ENCODE results near the gene CELSR1.

The CELSR1 gene

DNA sequence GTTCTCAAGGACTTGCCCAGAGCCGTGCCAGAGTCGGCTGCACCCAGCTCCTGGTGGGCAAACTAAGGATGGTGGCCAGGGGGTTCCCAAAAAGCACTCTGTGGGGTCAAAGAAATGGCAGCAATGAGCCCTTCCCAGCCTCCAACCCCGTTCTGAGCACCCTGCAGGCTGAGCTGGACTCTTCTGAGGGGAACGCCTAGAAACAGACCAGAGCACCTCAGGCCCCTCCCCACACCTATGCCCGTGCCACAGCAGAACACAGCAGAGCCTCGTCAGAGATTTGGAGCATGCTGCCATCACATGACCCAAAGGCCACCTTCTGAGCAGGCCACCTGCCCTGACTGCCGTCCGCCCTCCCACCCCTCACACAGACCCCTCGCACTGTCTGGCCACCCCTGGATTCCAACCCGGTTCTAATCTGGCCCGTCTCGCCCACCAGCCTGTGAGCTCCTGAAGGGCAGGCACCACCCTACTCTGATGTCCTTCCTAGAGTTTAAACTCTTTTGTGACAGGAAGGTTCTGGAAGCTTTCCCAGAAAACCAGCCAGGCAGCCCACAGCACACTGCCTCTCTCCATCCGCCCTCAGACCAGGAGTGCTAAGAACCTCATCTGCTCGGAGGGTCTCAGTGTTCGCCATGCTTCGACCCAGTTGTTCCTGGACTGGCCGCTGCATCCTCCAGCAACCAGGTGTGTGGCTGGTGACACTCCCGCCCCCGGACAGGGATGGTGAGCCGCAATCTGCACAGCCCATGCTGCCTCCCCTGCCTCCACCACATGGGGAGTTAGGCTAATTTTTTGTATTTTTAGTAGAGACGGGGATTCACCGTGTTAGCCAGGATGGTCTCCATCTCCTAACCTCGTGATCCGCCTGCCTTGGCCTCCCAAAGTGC is 97.6 kb downstream of the CELSR1 start:
- DNase-seq: no peak

DNA sequence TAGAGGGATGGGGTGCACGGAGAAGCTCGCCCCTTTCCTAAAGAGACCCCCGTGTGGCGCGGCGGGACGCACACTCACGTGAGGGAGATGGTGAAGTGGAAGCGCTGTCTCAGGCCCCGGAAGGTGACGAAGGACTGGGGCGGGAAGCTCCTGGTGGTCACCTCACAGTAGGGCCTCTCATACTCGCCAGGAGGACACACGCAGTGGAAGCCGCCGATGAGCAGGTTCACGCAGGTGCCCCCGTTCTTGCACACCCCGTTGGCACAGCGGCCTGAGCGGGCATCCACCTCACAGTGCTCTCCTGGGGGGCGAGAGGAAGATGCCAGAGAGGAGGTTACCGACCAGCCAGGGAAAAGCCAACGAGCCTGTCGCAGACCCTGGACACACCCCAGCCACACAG is 98.3 kb downstream of the CELSR1 start:
- DNase-seq: no peak

GRCh38 chr22:46437671-46438440 is 99.6 kb downstream of the CELSR1 start:
- DNase-seq: no peak

- DNase-seq: no peak
These were observed 100.7 kb downstream of the CELSR1 start for GRCh38 chr22:46436595-46437175.

GRCh38 chr22:46433318-46433717 is 104.1 kb downstream of the CELSR1 start:
- no peak for DNase-seq

- no peak for DNase-seq
These were observed 105.0 kb downstream of the CELSR1 start for GRCh38 chr22:46432164-46433068.

- no peak for DNase-seq
These were observed 106.2 kb downstream of the CELSR1 start for GRCh38 chr22:46430961-46431838.

DNA sequence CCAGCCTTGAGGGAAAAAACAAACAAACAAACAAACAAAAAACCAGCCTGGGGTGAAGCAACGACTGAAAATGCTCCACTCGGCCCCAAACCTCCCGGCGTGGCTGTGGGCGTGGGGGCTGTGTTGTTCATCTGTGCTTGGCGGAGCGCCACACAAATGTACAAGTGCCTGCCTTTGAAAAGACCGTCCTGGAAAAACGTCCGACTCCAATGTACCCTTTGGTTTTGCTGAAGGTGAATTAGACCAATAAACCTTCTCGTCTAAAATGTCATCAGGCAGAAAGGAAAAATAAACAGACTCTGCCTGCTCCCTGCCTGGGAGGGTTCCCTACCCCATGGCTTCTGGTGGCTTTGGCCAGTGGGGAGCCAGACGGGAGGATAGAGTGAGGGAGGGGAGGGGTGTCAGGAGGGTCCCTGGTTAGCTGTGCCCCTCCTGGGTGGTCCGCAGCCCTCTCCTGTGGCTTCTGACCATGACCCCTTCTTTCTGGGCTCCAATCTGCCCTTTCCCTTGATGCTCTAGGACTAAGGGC is 108.0 kb downstream of the CELSR1 start:
- DNase-seq: no peak

- no peak for DNase-seq
These were observed 108.7 kb downstream of the CELSR1 start for GRCh38 chr22:46428602-46429324.

GRCh38 chr22:46428171-46428570 is 109.2 kb downstream of the CELSR1 start:
- no peak for DNase-seq

DNA sequence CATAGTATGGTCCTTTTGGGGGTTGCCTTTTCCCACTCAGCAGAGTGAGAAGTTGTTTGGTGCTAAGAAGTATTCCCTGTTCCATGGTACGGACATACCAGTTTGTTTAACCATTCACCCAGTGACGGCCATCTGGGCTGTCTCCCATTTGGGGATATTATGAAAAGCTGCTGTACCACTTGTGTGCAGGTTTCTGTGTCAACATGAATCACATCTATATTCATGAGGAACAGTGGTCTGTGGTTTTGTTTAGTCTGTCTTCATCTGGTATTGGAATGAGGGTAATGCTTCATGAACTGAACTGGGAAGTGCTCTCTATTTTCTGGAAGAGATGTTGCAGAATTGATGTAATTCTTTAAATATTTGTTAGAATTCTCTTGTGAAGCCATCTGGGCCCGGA is 112.4 kb downstream of the CELSR1 start:
- DNase-seq: no peak

- no peak for DNase-seq
These were observed 112.9 kb downstream of the CELSR1 start for GRCh38 chr22:46424496-46424895.

- DNase-seq: no peak
These were observed 114.5 kb downstream of the CELSR1 start for GRCh38 chr22:46422896-46423295.

GRCh38 chr22:46421267-46421666 is 116.2 kb downstream of the CELSR1 start:
- no peak for DNase-seq

- no peak for DNase-seq
These were observed 117.5 kb downstream of the CELSR1 start for GRCh38 chr22:46419754-46420571.

DNA sequence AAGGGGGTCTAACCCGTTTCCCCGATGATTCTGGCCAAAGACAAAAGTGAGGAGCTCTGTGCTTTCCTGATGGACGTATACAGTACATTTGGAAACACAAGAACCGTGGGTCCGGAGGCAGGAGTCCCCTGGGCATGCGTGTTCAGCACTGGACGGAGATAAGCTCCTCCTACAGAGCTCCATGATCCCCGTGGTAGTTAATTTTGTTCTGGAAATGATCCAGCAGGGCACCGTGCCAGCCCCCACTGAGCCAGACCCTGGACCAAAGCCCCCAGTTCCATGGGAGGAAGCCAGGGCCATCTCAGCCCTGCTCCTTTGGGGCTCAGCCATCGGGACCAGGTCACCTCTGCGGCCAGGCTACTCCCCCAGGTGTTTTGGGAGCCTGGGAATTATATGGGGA is 118.6 kb downstream of the CELSR1 start:
- DNase-seq: no peak

DNA sequence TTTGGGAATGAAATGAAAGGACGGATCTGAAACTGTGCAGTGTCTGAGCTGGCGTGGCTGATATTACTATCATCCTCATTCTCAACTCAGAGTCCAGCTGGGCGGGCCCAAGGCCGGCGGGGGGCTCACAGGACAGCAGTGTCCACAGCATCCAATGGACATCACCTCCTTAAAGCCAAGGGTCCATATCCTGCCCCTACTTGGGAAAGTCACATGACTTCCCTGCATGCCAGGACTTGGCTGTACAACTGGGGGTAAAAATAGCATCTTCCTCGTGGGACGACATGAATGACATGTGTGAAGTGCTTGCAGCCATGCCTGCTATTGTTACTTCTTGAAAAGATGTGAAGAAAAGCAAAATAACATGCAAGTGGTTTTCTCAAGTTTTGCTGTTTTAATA is 119.7 kb downstream of the CELSR1 start:
- DNase-seq: no peak

- DNase-seq: no peak
These were observed 120.4 kb downstream of the CELSR1 start for GRCh38 chr22:46416891-46417580.

DNA sequence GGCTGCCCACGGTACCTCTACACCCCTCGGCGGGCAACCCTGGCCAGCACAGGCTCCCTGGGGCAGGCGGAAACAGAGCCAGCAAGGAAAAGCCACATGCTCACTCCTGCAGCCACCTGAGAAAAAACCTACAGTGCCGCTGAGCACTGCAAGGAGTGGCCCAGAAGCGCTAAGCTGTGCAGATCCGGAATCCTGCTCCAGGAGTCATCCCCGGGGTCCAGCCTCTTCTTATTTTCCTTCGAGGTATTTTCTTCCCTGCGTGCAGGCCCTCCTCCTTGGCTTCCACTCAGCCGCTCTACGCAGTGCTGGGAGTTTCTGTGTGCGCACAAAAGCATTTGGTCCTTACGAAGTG is 120.9 kb downstream of the CELSR1 start:
- no peak for DNase-seq
